ENCODE results near the gene ZNF564.
A peak's percentile ranks its signal among the peaks of the same experiment; 100 is the strongest.
"Not testable (repeated sequence)": the region's sequence is repeated elsewhere in the genome, so short reads cannot be mapped to it uniquely, and the experiment has no call there.

The ZNF564 gene

GRCh38 chr19:12494260-12494860 lies 56.9 kb downstream of the ZNF564 start:
- TF ChIP-seq, protein P1, sequence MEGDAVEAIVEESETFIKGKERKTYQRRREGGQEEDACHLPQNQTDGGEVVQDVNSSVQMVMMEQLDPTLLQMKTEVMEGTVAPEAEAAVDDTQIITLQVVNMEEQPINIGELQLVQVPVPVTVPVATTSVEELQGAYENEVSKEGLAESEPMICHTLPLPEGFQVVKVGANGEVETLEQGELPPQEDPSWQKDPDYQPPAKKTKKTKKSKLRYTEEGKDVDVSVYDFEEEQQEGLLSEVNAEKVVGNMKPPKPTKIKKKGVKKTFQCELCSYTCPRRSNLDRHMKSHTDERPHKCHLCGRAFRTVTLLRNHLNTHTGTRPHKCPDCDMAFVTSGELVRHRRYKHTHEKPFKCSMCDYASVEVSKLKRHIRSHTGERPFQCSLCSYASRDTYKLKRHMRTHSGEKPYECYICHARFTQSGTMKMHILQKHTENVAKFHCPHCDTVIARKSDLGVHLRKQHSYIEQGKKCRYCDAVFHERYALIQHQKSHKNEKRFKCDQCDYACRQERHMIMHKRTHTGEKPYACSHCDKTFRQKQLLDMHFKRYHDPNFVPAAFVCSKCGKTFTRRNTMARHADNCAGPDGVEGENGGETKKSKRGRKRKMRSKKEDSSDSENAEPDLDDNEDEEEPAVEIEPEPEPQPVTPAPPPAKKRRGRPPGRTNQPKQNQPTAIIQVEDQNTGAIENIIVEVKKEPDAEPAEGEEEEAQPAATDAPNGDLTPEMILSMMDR (IDR thresholded peaks at IDR 0.05; ENCODE audit: poor library complexity, severe bottlenecking), result no peak

DNA sequence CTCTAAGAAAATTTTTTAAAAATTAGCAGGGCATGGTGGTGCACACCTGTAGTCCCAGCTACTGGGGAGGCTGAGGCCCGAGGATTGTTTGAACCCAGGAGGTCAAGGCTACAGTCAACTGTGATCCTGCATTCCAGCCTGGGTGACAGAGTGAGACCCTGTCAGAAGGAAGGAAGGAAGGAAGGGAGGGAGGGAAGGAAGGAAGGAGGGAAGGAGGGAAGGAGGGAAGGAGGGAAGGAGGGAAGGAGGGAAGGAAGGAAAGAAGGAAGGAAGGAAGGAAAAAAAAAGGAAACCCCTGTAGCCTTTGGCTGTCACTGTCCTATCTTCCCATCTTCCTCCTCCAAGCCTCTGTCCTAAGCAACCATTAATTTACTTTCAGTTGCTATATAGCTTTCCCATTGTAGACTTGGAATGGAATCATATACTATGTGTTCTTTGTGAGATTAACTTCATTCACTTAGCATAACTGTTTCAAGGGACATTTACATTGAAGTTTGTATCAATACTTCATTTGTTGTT lies 65.0 kb downstream of the ZNF564 start:
- H3K27me3 ChIP-seq (ENCODE audit: insufficient read depth, poor library complexity, severe bottlenecking); H3K27ac ChIP-seq (ENCODE audit: poor library complexity, severe bottlenecking); H3K9me3 ChIP-seq (ENCODE audit: severe bottlenecking); DNase-seq (ENCODE audit: low spot score); H3K4me3 ChIP-seq (ENCODE audit: severe bottlenecking); H3K4me1 ChIP-seq (ENCODE audit: insufficient read depth, poor library complexity, severe bottlenecking); ATAC-seq (ENCODE audit: low read depth); H3K36me3 ChIP-seq (ENCODE audit: low read depth): not testable (repeated sequence)

More at GRCh38 chr19:12494260-12494860, 56.9 kb downstream of the ZNF564 start:
- Histone ChIP-seq H3K4me3 (ENCODE audit: severe bottlenecking) (no peak overlapping the region), H3K27me3 (ENCODE audit: insufficient read depth, poor library complexity, severe bottlenecking) (no peaks in the 10 kb centered on the region), H3K4me1 (ENCODE audit: insufficient read depth, poor library complexity, severe bottlenecking) (peaks cover 3% of the 10 kb centered on the region), H3K36me3 (ENCODE audit: low read depth) (no peaks in the 10 kb centered on the region), H3K27ac (ENCODE audit: poor library complexity, severe bottlenecking) (no peak overlapping the region), H3K9me3 (ENCODE audit: severe bottlenecking) (no peaks in the 10 kb centered on the region)
- DNase-seq (ENCODE audit: low spot score) (no peak), ATAC-seq (ENCODE audit: low read depth) (no peak)

DNA sequence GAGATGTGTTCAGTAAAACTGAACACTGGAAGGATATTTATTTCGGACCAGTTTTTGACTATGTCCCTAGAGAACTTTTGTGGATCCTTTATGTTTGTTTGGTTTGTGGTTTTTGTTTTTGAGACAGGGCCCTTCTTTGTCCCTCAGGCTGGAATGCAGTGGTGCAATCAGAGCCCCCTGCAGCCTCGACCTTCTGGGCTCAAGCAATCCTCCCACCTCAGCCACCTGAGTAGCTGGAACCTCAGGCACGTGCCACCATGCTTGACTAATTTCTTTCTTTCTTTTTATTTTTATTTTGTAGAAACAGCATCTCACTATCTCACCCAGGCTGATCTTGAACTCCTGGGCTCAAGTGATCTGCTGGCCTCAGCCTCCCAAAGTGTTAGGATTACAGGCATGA lies 65.7 kb downstream of the ZNF564 start:
- DNase-seq (ENCODE audit: low spot score), result no peak
- Histone ChIP-seq H3K4me3 (ENCODE audit: severe bottlenecking) (no peak overlapping the region), H3K36me3 (ENCODE audit: low read depth) (no peaks in the 10 kb centered on the region), H3K4me1 (ENCODE audit: insufficient read depth, poor library complexity, severe bottlenecking) (no peaks in the 10 kb centered on the region), H3K27me3 (ENCODE audit: insufficient read depth, poor library complexity, severe bottlenecking) (no peaks in the 10 kb centered on the region), H3K9me3 (ENCODE audit: severe bottlenecking) (no peaks in the 10 kb centered on the region), H3K27ac (ENCODE audit: poor library complexity, severe bottlenecking) (no peak overlapping the region)
- ATAC-seq (ENCODE audit: low read depth), result no peak
- TF ChIP-seq, protein P1 (IDR thresholded peaks at IDR 0.05; ENCODE audit: poor library complexity, severe bottlenecking), result no peak

DNA sequence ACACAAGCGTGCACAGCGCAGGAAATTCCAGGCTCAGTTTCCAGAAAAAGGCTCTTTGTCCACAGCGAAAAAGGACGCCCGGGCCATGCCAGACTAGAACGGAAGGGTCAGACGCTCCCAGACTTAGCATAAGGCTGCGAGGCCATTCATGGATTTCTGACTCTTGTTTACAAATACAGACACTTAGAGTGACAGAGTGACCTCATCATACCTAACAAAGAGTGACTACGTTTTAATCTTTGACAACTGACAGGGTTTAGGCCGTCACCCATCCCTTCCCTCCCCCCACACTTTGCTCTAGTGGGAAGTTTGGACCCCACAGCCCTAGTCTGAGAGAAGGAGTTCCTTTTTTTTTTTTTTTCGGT lies 66.2 kb downstream of the ZNF564 start:
- Histone ChIP-seq H3K9me3 (ENCODE audit: severe bottlenecking) (no peaks in the 10 kb centered on the region), H3K4me1 (ENCODE audit: insufficient read depth, poor library complexity, severe bottlenecking) (no peaks in the 10 kb centered on the region), H3K36me3 (ENCODE audit: low read depth) (no peaks in the 10 kb centered on the region), H3K27me3 (ENCODE audit: insufficient read depth, poor library complexity, severe bottlenecking) (no peaks in the 10 kb centered on the region), H3K27ac (ENCODE audit: poor library complexity, severe bottlenecking) (no peak overlapping the region), H3K4me3 (ENCODE audit: severe bottlenecking) (peak overlapping the region; percentile 81)
- ATAC-seq (ENCODE audit: low read depth) (peak; percentile 38), DNase-seq (ENCODE audit: low spot score) (no peak)
- TF ChIP-seq, protein P1 (IDR thresholded peaks at IDR 0.05; ENCODE audit: poor library complexity, severe bottlenecking), result no peak

DNA sequence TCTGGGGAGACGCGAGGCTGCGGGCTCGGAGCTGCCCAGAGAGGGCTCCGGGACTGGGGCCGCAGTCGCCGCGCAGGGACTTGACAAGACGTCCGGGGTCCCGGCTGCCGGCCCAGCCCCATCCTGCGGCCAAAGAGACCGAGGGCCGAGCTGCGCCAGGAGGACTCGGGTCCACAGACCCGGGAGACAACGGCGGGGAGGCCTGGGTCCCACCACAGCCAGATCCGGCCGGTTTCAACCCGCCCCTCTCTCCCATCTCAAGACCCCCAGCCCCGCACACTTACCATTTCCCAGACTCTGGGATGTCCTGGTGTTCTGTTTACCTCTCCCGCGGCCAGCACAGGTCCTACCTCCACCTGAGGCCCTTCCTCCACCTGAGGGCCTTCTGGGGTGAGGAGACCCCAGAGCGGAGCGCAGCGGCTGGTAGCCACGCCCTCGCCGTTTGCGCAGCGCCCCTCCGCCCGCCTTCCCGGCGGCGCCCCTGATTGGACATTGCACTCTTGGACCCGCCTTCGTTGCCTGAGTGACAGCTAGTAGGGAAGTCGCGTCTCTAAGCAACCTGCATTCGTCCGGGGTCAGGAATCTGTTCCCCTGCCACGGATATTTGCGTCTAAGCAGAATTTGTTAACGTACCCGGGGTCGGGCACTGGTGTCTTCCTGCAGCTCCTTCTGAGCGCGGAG lies 66.8 kb downstream of the ZNF564 start, which contains the start of gene ZNF709:
Gene ZNF709 (minus strand): TSS at position 446 of the 681 bp plus-strand sequence. CDS start 159 bp downstream, at position 287.
- Histone ChIP-seq H3K4me3 (ENCODE audit: severe bottlenecking) (peak within 1 kb of the TSS; percentile 81), H3K27me3 (ENCODE audit: insufficient read depth, poor library complexity, severe bottlenecking) (no peaks in the 10 kb centered on the region), H3K9me3 (ENCODE audit: severe bottlenecking) (no peaks in the 10 kb centered on the region), H3K27ac (ENCODE audit: poor library complexity, severe bottlenecking) (no peak within 1 kb of the TSS), H3K4me1 (ENCODE audit: insufficient read depth, poor library complexity, severe bottlenecking) (no peaks in the 10 kb centered on the region), H3K36me3 (ENCODE audit: low read depth) (no peaks in the 10 kb centered on the region)
- DNase-seq (ENCODE audit: low spot score) (peak; percentile 72), ATAC-seq (ENCODE audit: low read depth) (peak; percentile 96)
- TF ChIP-seq, protein P1 (IDR thresholded peaks at IDR 0.05; ENCODE audit: poor library complexity, severe bottlenecking), result no peak

All from RWPE2 (cell line).